GM23248 (cell line): ENCODE data around the gene ACTL8. TPM values are rescaled to one million over a fixed set of nuclear protein-coding genes. Genes with fewer than 3 reads are reported as not detected.

Experiments used
- DNase-seq: peaks from one replicate; pipeline ENCODE4 v3.0.0-alpha.2; 2015
- H2AFZ ChIP-seq: fragments of 200-600 bp; sonication (generic); 2 replicates; pipeline ENCODE4 v1.6.1; 2016; ENCODE audit warnings: antibody characterized with exemption
- H3F3A ChIP-seq: fragments of 200-600 bp; sonication (generic); 2 replicates; pipeline ENCODE4 v1.6.1; 2016; ENCODE audit warnings: mild to moderate bottlenecking, antibody characterized with exemption, mixed run types; ENCODE audit not compliant: insufficient read depth
- H3K27ac ChIP-seq: fragments of 200-600 bp; sonication (generic); 2 replicates; pipeline ENCODE4 v1.5.1; 2016; ENCODE audit warnings: mild to moderate bottlenecking
- H3K27me3 ChIP-seq: fragments of 200-600 bp; sonication (generic); replicated peaks from 2 replicates; pipeline ENCODE4 v1.6.1; 2016; ENCODE audit warnings: mild to moderate bottlenecking; ENCODE audit not compliant: insufficient read depth
- H3K36me3 ChIP-seq: fragments of 200-600 bp; sonication (generic); 2 replicates; pipeline ENCODE4 v1.6.1; 2016; ENCODE audit warnings: low read depth, mild to moderate bottlenecking
- H3K4me1 ChIP-seq: fragments of 200-600 bp; sonication (generic); 2 replicates; pipeline ENCODE4 v1.6.1; 2016; ENCODE audit warnings: mild to moderate bottlenecking; ENCODE audit not compliant: insufficient read depth
- H3K4me2 ChIP-seq: fragments of 200-600 bp; sonication (generic); one replicate; pipeline ENCODE4 v1.6.1; 2016; ENCODE audit warnings: mild to moderate bottlenecking; ENCODE audit not compliant: unreplicated experiment
- H3K4me3 ChIP-seq: fragments of 200-600 bp; sonication (generic); 2 replicates; pipeline ENCODE4 v1.5.1; 2016; ENCODE audit warnings: mild to moderate bottlenecking
- H3K79me2 ChIP-seq: fragments of 200-600 bp; sonication (generic); 2 replicates; pipeline ENCODE4 v1.6.1; 2016; ENCODE audit warnings: mild to moderate bottlenecking; ENCODE audit not compliant: insufficient read depth
- H3K9ac ChIP-seq: fragments of 200-600 bp; sonication (generic); 2 replicates; pipeline ENCODE4 v1.6.1; 2016; ENCODE audit warnings: mild to moderate bottlenecking
- H3K9me2 ChIP-seq: fragments of 200-600 bp; sonication (generic); 2 replicates; pipeline ENCODE4 v1.6.1; 2016; ENCODE audit warnings: mixed run types, mild to moderate bottlenecking, moderate library complexity; ENCODE audit not compliant: insufficient read depth
- H3K9me3 ChIP-seq: fragments of 200-600 bp; sonication (generic); one replicate; pipeline ENCODE4 v1.6.1; 2017; ENCODE audit warnings: low read depth
- H4K20me1 ChIP-seq: fragments of 200-600 bp; sonication (generic); 2 replicates; pipeline ENCODE4 v1.6.0; 2016; ENCODE audit not compliant: insufficient read depth
- EZH2 ChIP-seq: fragments of 200-600 bp; sonication (generic); IDR thresholded peaks from 2 replicates; pipeline ENCODE4 v1.6.1; 2018; ENCODE audit warnings: antibody characterized with exemption, mild to moderate bottlenecking; ENCODE audit not compliant: insufficient read depth, poor library complexity, severe bottlenecking
- EZH2phosphoT487 ChIP-seq: fragments of 200-600 bp; sonication (generic); IDR thresholded peaks from 2 replicates; pipeline ENCODE4 v1.6.1; 2018; ENCODE audit warnings: antibody characterized with exemption, moderate library complexity, mild to moderate bottlenecking, low read depth; ENCODE audit not compliant: insufficient read depth
- WGBS, 2 experiments: methylation state at CpG; one replicate each; pipeline ENCODE4 v1.1.6; 2015 to 2017; ENCODE audit warnings: low lambda C conversion rate in 2 of 2, low coverage in 1 of 2; ENCODE audit errors: missing lambda C conversion rate in 2 of 2; 5-methylcytosine and 5-hydroxymethylcytosine counted together
- in situ Hi-C: fragments of 300-500 bp; cut with MboI; formaldehyde crosslinking; loops from 2 replicates; pipeline ENCODE4 v1.15.0; 2020
- polyA plus RNA-seq: library from polyadenylated mRNA; unstranded; fragments of >200 nt; fragmentation: Nextera tagmentation; extraction: Ambion mirVana; gene quantifications from 2 replicates; pipeline ENCODE4 v1.2.1, GENCODE V29; 2016
- total RNA-seq: library from RNA; depleted of rRNA; stranded (reverse); fragments of >200 nt; shearing (Covaris generic); gene quantifications from 2 replicates; pipeline ENCODE4 v1.2.3, GENCODE V29; 2014

Gene ACTL8
- total and polyA plus RNA-seq, 2 experiments from 2014 or later = 0.11 TPM; not detected in 1

- Histone ChIP-seq H3K4me3 (no peak overlapping the region), H3K4me2 (no peak overlapping the region), H3K79me2 (no peaks in the 10 kb centered on the region), H3F3A (peaks cover 35% of the 10 kb centered on the region), H3K9ac (no peak overlapping the region), H2AFZ (no peak overlapping the region), H3K9me2 (no peaks in the 10 kb centered on the region), H3K36me3 (no peaks in the 10 kb centered on the region), H3K27me3 (no peaks in the 10 kb centered on the region), H4K20me1 (no peaks in the 10 kb centered on the region), H3K9me3 (no peaks in the 10 kb centered on the region), H3K4me1 (peaks cover 37% of the 10 kb centered on the region), H3K27ac (no peak overlapping the region)
- TF ChIP-seq EZH2phosphoT487 (no peak), EZH2 (no peak)
- 90 to 92% methylated on average over 3 of the region's 3 CpGs for WGBS, 2 experiments
- peak; percentile 55 for DNase-seq
- in situ Hi-C loops = no loop called here
Measured at GRCh38 chr1:17869815-17870214, 114.7 kb downstream of the ACTL8 start.

- Histone ChIP-seq H3K4me1 (peaks cover 38% of the 10 kb centered on the region), H3F3A (peaks cover 35% of the 10 kb centered on the region), H3K27me3 (no peaks in the 10 kb centered on the region), H3K36me3 (no peaks in the 10 kb centered on the region), H3K9me3 (no peaks in the 10 kb centered on the region), H3K9me2 (no peaks in the 10 kb centered on the region), H3K79me2 (no peaks in the 10 kb centered on the region), H3K27ac (no peak overlapping the region), H2AFZ (no peak overlapping the region), H3K4me2 (no peak overlapping the region), H4K20me1 (no peaks in the 10 kb centered on the region), H3K4me3 (no peak overlapping the region), H3K9ac (no peak overlapping the region)
- in situ Hi-C loops = no loop called here
- DNase-seq = no peak
- TF ChIP-seq EZH2phosphoT487 (no peak), EZH2 (no peak)
- WGBS, 2 experiments = 97 to 100% methylated on average over 1 of the region's 1 CpG
Measured at GRCh38 chr1:17870679-17871078, 115.5 kb downstream of the ACTL8 start.

- Histone ChIP-seq H3K79me2 (no peaks in the 10 kb centered on the region), H3K9me3 (no peaks in the 10 kb centered on the region), H3K27me3 (no peaks in the 10 kb centered on the region), H4K20me1 (no peaks in the 10 kb centered on the region), H3K9me2 (no peaks in the 10 kb centered on the region), H3K4me3 (no peak overlapping the region), H3K4me1 (peaks cover 40% of the 10 kb centered on the region), H3K27ac (no peak overlapping the region), H3F3A (peaks cover 28% of the 10 kb centered on the region), H2AFZ (no peak overlapping the region), H3K4me2 (no peak overlapping the region), H3K9ac (no peak overlapping the region), H3K36me3 (no peaks in the 10 kb centered on the region)
- TF ChIP-seq EZH2phosphoT487 = no peak
- TF ChIP-seq EZH2 = no peak
- in situ Hi-C loops = no loop called here
- WGBS, 2 experiments = 68 to 72% methylated on average over 8 of the region's 8 CpGs
- DNase-seq = no peak
Measured at GRCh38 chr1:17873007-17873675, 118.0 kb downstream of the ACTL8 start.

GRCh38 chr1:17874231-17874630 lies 119.1 kb downstream of the ACTL8 start:
- Histone ChIP-seq H3K4me2 (peak overlapping the region; percentile 72), H2AFZ (no peak overlapping the region)

More at GRCh38 chr1:17874231-17874630, 119.1 kb downstream of the ACTL8 start:
- Histone ChIP-seq H3K9ac (peak overlapping the region; percentile 71; the same call in 1 of the 2 replicates), H3F3A (peaks cover 32% of the 10 kb centered on the region), H4K20me1 (no peaks in the 10 kb centered on the region), H3K79me2 (no peaks in the 10 kb centered on the region), H3K4me3 (peak overlapping the region; percentile 23), H3K4me1 (peaks cover 50% of the 10 kb centered on the region), H3K36me3 (no peaks in the 10 kb centered on the region), H3K9me3 (no peaks in the 10 kb centered on the region), H3K9me2 (no peaks in the 10 kb centered on the region), H3K27ac (peak overlapping the region; percentile 93), H3K27me3 (no peaks in the 10 kb centered on the region)
- 12 to 46% methylated on average over 1 of the region's 1 CpG for WGBS, 2 experiments
- DNase-seq = peak; percentile 86
- in situ Hi-C loops = no loop called here
- TF ChIP-seq EZH2phosphoT487 (no peak), EZH2 (no peak)
